GM12892 (cell line): ENCODE data around the gene CBX2.
A peak's percentile ranks its signal among the peaks of the same experiment; 100 is the strongest.

Experiments used
- DNase-seq: peaks from one replicate; pipeline ENCODE4 v3.0.0; 2011; ENCODE audit not compliant: insufficient read length
- FAIRE-seq: peaks from 2 replicates; lab custom pipeline; 2011; peaks lifted over from hg19 to GRCh38; lab: Jason Lieb, UNC
- POLR2A ChIP-seq: IDR thresholded peaks from 2 replicates; pipeline ENCODE4 v1.6.1; 2011; ENCODE audit warnings: low read depth, low read length, control low read depth
- POLR2AphosphoS5 ChIP-seq: IDR thresholded peaks from 2 replicates; pipeline ENCODE4 v1.6.1; 2011; ENCODE audit warnings: low read depth, low read length, control low read depth
- TAF1 ChIP-seq: IDR thresholded peaks from 2 replicates; pipeline ENCODE4 v1.6.1; 2011; ENCODE audit warnings: low read depth, mild to moderate bottlenecking, control low read depth, low read length, borderline replicate concordance

Gene CBX2

DNA sequence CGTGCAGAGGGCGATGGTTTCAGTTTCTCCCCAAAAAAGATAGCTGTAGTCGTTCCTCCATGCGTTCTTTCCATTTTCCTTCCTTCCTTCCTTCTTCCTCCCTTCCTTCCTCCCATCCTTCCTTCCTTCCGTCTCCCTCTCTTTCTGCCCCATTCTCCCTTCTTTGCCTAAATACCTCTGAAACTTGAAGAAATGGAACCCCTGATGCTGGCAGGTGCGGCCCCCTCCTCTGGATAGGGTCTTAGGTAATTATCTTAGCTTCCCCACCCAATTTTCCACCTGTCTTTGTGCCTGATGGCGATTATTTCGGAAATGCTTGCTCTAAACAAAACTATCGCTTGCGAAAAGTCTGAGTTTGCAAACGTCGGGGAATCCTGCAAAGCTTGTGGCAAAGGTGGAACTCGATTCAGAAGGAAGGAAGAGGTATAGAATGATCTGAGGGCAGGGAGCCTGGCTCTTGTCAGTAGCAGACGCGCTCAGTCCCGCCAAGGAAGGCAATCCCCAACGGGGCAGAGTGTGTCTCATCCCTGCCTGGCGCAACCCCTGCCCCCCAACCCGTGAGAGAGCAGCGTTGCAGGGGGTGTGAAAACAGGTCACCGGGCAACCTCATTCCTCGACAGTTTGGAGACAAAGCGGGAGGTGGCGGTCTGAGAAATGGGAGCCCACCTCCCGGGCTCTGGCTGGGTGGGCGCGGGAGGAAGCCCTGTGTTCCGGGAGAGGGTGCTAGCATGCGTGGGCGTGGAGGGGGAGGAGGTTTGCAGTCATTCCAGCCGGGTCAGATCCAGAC is 21.8 kb downstream of the CBX2 start:
- DNase-seq (no peak), FAIRE-seq (peak; percentile 76)
- TF ChIP-seq TAF1 = no peak
- TF ChIP-seq POLR2AphosphoS5 = no peak
- TF ChIP-seq POLR2A = no peak

- DNase-seq (no peak), FAIRE-seq (peak; percentile 67)
- TF ChIP-seq POLR2AphosphoS5 (no peak), TAF1 (no peak), POLR2A (no peak)
Observed at GRCh38 chr17:79800325-79801155, 22.6 kb downstream of the CBX2 start.

DNA sequence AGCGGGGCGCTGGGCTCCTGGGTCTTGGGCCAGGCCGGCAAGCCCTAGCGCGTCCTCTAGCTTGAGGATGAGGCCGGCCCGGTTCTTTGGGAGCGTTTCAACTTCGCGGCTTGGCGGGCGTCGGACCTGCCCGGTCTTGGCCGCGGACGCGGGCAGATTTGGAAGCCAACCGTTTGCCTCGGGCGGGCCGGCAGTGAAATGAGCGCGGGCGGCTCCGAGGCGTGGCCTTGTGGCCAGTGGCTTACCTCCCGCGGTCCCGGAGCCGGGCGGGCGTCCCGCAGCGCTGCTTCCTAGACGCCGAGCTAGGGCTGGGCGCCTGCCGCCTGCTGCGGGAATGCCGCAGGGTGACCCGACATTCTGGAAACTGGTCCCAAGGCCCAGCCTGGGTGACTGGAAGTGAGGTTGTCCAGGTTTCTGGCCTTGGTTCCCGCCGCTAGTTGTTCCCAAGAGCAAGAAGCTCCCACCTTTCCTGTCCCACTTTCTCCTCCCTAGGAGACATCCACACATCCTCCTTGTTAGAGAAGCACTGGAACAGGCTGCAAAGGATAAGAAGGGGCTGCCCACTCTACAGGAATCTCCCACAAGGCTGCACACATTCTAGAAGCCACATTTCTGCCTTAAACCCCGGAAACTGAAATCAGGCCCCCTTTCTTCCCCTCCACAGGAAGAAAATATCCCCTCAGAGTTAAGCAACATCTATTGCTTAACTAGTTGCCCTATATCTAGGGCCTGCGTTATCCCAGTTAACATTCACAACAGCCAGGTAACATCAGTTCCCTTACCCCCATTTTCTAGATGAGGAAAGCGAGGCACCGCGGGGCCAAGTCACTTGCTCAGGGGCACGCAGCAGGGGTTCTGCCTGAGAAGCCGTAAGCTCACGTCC is 23.4 kb downstream of the CBX2 start:
- FAIRE-seq (no peak), DNase-seq (no peak)
- no peak for TF ChIP-seq POLR2AphosphoS5
- TF ChIP-seq POLR2A = no peak
- no peak for TF ChIP-seq TAF1

DNA sequence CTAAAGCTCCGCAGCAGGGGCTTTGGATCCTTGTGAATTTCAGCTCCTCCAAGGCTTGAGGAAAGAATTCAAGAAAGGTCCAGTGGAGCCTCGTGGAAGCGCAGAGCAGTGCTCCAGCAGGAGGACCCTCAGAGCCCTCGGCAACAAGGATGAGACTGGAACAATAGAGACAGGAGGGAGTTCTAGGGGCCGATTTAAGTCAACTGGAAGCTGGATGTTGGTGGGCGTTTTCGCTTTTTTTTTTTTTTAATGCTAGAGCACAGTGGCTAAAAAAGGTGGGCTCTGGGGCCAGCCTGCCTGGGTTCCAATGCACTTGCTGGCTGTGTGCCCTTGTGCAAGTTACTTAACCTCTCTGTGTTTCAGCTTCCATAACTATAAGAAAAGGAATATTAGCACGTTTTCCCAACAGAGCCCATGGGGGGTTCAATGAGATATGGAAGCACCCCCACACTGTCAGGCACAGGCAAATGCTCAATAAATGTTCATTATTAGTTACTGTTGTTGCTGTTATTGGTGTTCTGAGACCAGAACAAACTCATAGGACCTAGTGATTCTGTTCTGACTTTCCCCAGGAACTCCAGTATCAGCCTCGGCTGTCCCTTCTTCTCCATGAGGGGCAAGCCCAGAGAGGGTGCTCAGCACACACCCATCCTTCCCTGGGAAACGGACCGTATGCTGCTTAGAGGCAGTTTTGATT is 24.2 kb downstream of the CBX2 start:
- DNase-seq (no peak), FAIRE-seq (no peak)

DNA sequence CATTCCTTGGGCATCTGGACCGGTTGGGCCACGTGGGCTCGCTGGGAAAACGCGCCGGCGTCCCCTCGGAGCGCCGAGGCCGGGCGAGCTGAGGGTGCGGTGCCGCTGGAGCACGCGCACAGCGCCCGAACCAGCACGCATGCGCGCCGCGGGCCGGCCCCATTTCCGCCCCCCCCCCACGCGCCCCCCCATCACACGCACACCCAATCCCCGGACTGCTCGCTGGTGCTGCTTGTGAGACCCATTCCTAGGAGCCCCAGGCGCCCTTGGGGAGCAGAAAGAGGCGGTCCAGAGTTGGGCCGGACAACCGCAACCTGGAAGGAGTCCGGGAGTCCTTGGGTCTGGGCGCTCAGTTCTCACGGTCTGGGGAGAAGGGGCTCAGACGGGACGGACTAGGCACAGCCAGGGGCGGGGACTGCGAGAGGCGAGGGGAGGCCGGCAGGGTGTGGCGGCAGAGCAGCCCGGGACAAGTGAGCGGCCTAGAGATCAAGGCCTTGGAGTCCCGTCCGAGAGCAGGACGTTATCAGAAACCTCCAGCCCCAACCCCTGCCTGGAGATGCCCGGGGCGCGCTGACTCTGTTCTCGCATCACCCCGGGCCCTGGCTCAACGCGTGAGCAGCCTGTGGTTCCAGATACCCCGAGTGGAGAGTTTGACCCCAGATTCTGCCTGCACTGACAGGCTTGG is 24.9 kb downstream of the CBX2 start:
- TF ChIP-seq TAF1 = no peak
- TF ChIP-seq POLR2AphosphoS5 = no peak
- FAIRE-seq (no peak), DNase-seq (no peak)

More for the DNA sequence above, 24.2 kb downstream of the CBX2 start:
- no peak for TF ChIP-seq TAF1
- TF ChIP-seq POLR2A = no peak
- TF ChIP-seq POLR2AphosphoS5 = no peak

GRCh38 chr17:79803421-79803996 is 25.6 kb downstream of the CBX2 start:
- FAIRE-seq = no peak

DNA sequence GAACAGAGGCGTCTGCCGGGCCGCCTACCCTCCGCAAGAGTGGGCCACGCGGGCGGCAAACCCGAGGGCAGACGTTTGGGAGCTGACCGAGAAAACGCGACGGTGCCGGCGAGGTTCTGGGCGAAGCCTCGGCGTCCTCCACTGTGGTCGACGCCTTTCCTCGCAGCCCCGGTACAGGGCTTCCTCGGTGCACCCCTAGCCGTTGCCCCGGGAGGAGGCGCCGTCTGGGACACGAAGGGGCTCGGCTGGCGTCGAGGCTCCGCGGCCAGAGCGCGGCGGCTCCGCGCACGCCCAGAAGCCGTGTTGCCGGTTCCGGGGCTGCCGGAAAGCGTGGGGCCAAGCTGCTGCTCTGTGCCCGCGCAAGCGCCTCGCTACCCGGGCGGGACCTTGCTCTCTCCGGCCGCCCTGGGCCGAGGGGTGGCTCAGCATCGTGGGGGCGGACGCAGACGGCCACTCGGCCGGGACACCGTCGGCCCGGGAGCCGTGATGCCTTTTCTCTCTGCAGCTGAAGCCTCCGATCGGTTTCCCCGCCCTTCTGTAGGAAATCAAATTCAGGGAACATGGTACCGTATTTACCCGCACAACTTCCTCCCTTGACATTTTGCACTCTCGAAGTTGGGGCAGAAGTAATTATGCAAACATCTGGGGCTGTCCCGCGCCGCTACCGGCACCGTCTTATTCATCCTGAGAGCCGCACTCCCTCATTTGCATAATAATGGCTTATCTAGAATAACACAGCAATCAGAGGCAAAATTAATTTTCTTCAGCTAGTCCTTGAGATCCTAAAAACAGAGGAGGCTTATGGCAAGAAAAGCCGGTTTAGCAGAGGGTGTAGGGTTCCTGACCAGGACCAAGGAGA is 26.3 kb downstream of the CBX2 start:
- FAIRE-seq (peak; percentile 91), DNase-seq (no peak)
- TF ChIP-seq TAF1 (no peak), POLR2A (peak; percentile 24; the same call in 1 of the 2 replicates)

More at GRCh38 chr17:79803421-79803996, 25.6 kb downstream of the CBX2 start:
- TF ChIP-seq POLR2A (no peak), TAF1 (no peak), POLR2AphosphoS5 (no peak)
- DNase-seq = no peak

GRCh38 chr17:79804856-79805696 is 27.1 kb downstream of the CBX2 start:
- TF ChIP-seq POLR2A (no peak), POLR2AphosphoS5 (no peak), TAF1 (no peak)
- DNase-seq = no peak
- no peak for FAIRE-seq

- FAIRE-seq = no peak
- no peak for DNase-seq
- TF ChIP-seq TAF1 (no peak), POLR2AphosphoS5 (no peak), POLR2A (no peak)
Observed at GRCh38 chr17:79806446-79806760, 28.5 kb downstream of the CBX2 start.
